ENCODE measurements around the gene GCA.

- TF ChIP-seq CTCF (IDR thresholded peaks at IDR 0.05; ENCODE audit: borderline replicate concordance, extremely low read depth, low read length, poor library complexity, severe bottlenecking), result no peak
- TF ChIP-seq EZH2 (IDR thresholded peaks at IDR 0.05; ENCODE audit: borderline replicate concordance, low read depth, low read length, severe bottlenecking), result no peak
Observed at GRCh38 chr2:162400336-162400735, 56.4 kb downstream of the GCA start.
